ENCODE data around the gene CLDN7.

The CLDN7 gene

GRCh38 chr17:7241783-7242716, 20.2 kb downstream of the CLDN7 start, which contains the start of gene GABARAP:
Gene GABARAP (minus strand): TSS chr17:7242449. CDS start chr17:7242330, 119 bp downstream.
- Histone ChIP-seq H3K9me3 (ENCODE audit: control insufficient read depth, insufficient read depth, low read depth, low read length) (no peaks in the 10 kb centered on the region), H3K9ac (ENCODE audit: low read length) (peak within 1 kb of the TSS; percentile 90), H3K27ac (ENCODE audit: low read depth, low read length) (peak within 1 kb of the TSS; percentile 79), H3K4me1 (ENCODE audit: control insufficient read depth, insufficient read depth, low read length) (peaks cover 14% of the 10 kb centered on the region), H3K36me3 (ENCODE audit: control insufficient read depth, insufficient read depth, low read length) (peaks cover 43% of the 10 kb centered on the region), H3K27me3 (ENCODE audit: control insufficient read depth, insufficient read depth, low read length) (no peaks in the 10 kb centered on the region), H3K4me3 (ENCODE audit: low read depth, low read length) (peak within 1 kb of the TSS; percentile 75)

- H3K27ac ChIP-seq (ENCODE audit: low read depth, low read length), result no peak overlapping the region; the same call in 1 of the 2 replicates
- peak overlapping the region; percentile 75 for H3K4me3 ChIP-seq (ENCODE audit: low read depth, low read length)
- no peaks in the 10 kb centered on the region for H3K9me3 ChIP-seq (ENCODE audit: control insufficient read depth, insufficient read depth, low read depth, low read length)
- H3K36me3 ChIP-seq (ENCODE audit: control insufficient read depth, insufficient read depth, low read length), result peaks cover 43% of the 10 kb centered on the region
- no peaks in the 10 kb centered on the region for H3K27me3 ChIP-seq (ENCODE audit: control insufficient read depth, insufficient read depth, low read length)
- H3K4me1 ChIP-seq (ENCODE audit: control insufficient read depth, insufficient read depth, low read length), result peaks cover 15% of the 10 kb centered on the region
- H3K9ac ChIP-seq (ENCODE audit: low read length), result peak overlapping the region; percentile 76
Observed at GRCh38 chr17:7241090-7241733, 21.1 kb downstream of the CLDN7 start.

GRCh38 chr17:7240375-7240774, 21.9 kb downstream of the CLDN7 start:
- Histone ChIP-seq H3K9me3 (ENCODE audit: control insufficient read depth, insufficient read depth, low read depth, low read length) (no peaks in the 10 kb centered on the region), H3K9ac (ENCODE audit: low read length) (no peak overlapping the region), H3K36me3 (ENCODE audit: control insufficient read depth, insufficient read depth, low read length) (peaks cover 44% of the 10 kb centered on the region), H3K4me1 (ENCODE audit: control insufficient read depth, insufficient read depth, low read length) (peaks cover 15% of the 10 kb centered on the region), H3K27me3 (ENCODE audit: control insufficient read depth, insufficient read depth, low read length) (no peaks in the 10 kb centered on the region), H3K4me3 (ENCODE audit: low read depth, low read length) (peak overlapping the region; percentile 75; the same call in 1 of the 2 replicates), H3K27ac (ENCODE audit: low read depth, low read length) (no peak overlapping the region)

DNA sequence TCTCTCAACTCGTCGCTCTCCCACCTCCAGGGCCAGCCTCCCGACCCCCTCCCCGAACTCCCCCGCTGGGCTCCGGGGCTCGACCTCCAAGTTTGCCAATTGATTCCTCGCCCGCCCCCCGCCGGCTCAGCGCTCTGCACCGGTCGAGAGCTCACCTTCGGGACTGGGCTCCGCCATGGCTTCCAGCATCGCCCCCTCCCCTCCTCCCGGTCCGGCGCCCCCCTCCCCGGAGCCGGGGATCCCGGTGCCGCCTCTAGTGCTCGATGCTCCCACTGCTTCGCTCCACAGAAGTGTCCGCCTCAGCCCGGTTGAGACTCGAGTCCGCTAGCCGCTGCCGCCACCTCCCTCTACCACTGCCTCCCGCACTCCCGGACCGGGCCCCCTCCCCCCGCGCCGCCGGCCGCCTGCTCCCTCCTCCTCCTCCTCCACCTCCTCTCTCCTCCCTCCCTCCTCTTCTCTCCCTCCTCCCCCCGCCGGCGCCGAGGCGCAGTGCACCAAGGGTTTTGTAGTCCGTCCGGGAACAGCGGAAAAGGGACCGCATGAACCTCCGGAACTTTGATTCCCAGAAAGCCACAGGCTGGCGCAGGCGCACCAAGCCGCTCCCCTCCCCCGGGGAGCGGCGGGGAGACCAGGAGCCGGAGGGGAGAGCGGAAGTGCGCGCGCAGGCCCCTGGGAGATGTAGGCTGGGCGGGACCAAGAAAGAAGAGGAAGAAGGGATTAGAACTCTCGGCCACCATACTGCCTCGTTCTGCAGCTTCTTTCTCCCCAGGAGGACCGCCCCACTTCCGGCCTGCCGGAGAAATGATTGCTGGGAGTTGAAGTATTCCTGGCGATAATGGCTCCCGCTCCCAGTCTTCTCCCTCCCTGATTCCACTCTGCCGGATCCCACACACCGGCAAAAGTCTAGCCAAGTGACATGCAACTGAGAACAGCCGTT, 22.9 kb downstream of the CLDN7 start, which contains the start of gene PHF23:
Gene PHF23 (minus strand): TSS at position 367 of the 937 bp plus-strand sequence. CDS start 178 bp downstream, at position 189.
- Histone ChIP-seq H3K4me1 (ENCODE audit: control insufficient read depth, insufficient read depth, low read length) (peaks cover 15% of the 10 kb centered on the region), H3K9me3 (ENCODE audit: control insufficient read depth, insufficient read depth, low read depth, low read length) (no peaks in the 10 kb centered on the region), H3K9ac (ENCODE audit: low read length) (peak within 1 kb of the TSS; percentile 92), H3K27me3 (ENCODE audit: control insufficient read depth, insufficient read depth, low read length) (no peaks in the 10 kb centered on the region), H3K4me3 (ENCODE audit: low read depth, low read length) (peak within 1 kb of the TSS; percentile 95), H3K36me3 (ENCODE audit: control insufficient read depth, insufficient read depth, low read length) (peaks cover 46% of the 10 kb centered on the region), H3K27ac (ENCODE audit: low read depth, low read length) (peak within 1 kb of the TSS; percentile 90)

GRCh38 chr17:7238420-7239090, 23.7 kb downstream of the CLDN7 start:
- peaks cover 38% of the 10 kb centered on the region for H3K36me3 ChIP-seq (ENCODE audit: control insufficient read depth, insufficient read depth, low read length)
- H3K4me3 ChIP-seq (ENCODE audit: low read depth, low read length), result peak overlapping the region; percentile 95
- peak overlapping the region; percentile 90 for H3K27ac ChIP-seq (ENCODE audit: low read depth, low read length)
- peaks cover 15% of the 10 kb centered on the region for H3K4me1 ChIP-seq (ENCODE audit: control insufficient read depth, insufficient read depth, low read length)
- H3K9ac ChIP-seq (ENCODE audit: low read length), result peak overlapping the region; percentile 92
- H3K27me3 ChIP-seq (ENCODE audit: control insufficient read depth, insufficient read depth, low read length), result no peaks in the 10 kb centered on the region
- H3K9me3 ChIP-seq (ENCODE audit: control insufficient read depth, insufficient read depth, low read depth, low read length), result no peaks in the 10 kb centered on the region

DNA sequence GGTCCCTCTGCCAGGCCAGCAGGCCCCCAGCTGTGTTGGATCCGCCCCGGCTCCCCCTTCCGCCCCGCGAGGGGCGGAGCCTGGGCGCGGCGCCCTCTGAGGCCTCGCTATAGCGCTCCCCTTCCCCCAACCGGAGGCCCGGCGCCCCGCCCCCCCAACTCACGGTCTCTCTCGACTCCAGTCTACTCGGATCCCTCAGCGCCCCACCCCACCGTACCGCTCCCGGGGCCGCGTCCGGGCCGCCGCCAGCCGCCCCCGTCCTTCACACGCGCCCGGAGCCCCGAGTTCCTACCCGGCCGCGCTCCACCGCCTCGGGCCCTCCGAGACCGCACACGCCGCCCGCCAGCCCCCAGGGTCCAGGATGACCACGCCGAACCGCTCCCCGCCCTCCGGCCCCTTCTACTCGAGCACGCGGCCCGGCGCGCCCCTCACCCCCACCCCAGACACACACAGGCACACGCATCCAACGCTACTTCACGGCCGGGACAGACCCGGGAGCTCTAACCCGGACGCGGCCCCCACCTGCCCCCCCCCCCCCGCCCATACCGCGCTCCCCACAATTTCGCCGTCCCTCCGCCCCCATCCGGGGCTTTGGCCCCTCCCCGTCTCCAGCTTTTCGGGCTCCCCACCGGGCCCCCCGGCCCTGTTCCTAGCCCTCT, 24.4 kb downstream of the CLDN7 start:
- Histone ChIP-seq H3K36me3 (ENCODE audit: control insufficient read depth, insufficient read depth, low read length) (peaks cover 38% of the 10 kb centered on the region), H3K9me3 (ENCODE audit: control insufficient read depth, insufficient read depth, low read depth, low read length) (no peaks in the 10 kb centered on the region), H3K27ac (ENCODE audit: low read depth, low read length) (peak overlapping the region; percentile 86; the same call in 1 of the 2 replicates), H3K27me3 (ENCODE audit: control insufficient read depth, insufficient read depth, low read length) (no peaks in the 10 kb centered on the region), H3K4me1 (ENCODE audit: control insufficient read depth, insufficient read depth, low read length) (peaks cover 13% of the 10 kb centered on the region; the same call in 1 of the 2 replicates), H3K4me3 (ENCODE audit: low read depth, low read length) (peak overlapping the region; percentile 95), H3K9ac (ENCODE audit: low read length) (peak overlapping the region; percentile 79)

GRCh38 chr17:7237266-7237760, 25.0 kb downstream of the CLDN7 start:
- H3K27ac ChIP-seq (ENCODE audit: low read depth, low read length), result no peak overlapping the region; the same call in 1 of the 2 replicates
- H3K9me3 ChIP-seq (ENCODE audit: control insufficient read depth, insufficient read depth, low read depth, low read length), result no peaks in the 10 kb centered on the region
- H3K27me3 ChIP-seq (ENCODE audit: control insufficient read depth, insufficient read depth, low read length), result no peaks in the 10 kb centered on the region
- H3K4me3 ChIP-seq (ENCODE audit: low read depth, low read length), result peak overlapping the region; percentile 95
- peaks cover 16% of the 10 kb centered on the region; the same call in 1 of the 2 replicates for H3K4me1 ChIP-seq (ENCODE audit: control insufficient read depth, insufficient read depth, low read length)
- peak overlapping the region; percentile 60 for H3K9ac ChIP-seq (ENCODE audit: low read length)
- H3K36me3 ChIP-seq (ENCODE audit: control insufficient read depth, insufficient read depth, low read length), result peaks cover 38% of the 10 kb centered on the region

- Histone ChIP-seq H3K36me3 (ENCODE audit: control insufficient read depth, insufficient read depth, low read length) (peaks cover 38% of the 10 kb centered on the region), H3K27ac (ENCODE audit: low read depth, low read length) (no peak overlapping the region), H3K4me1 (ENCODE audit: control insufficient read depth, insufficient read depth, low read length) (peaks cover 17% of the 10 kb centered on the region; the same call in 1 of the 2 replicates), H3K9me3 (ENCODE audit: control insufficient read depth, insufficient read depth, low read depth, low read length) (no peaks in the 10 kb centered on the region), H3K27me3 (ENCODE audit: control insufficient read depth, insufficient read depth, low read length) (no peaks in the 10 kb centered on the region), H3K4me3 (ENCODE audit: low read depth, low read length) (peak overlapping the region; percentile 95; the same call in 1 of the 2 replicates), H3K9ac (ENCODE audit: low read length) (no peak overlapping the region)
Observed at GRCh38 chr17:7236808-7237207, 25.5 kb downstream of the CLDN7 start.

DNA sequence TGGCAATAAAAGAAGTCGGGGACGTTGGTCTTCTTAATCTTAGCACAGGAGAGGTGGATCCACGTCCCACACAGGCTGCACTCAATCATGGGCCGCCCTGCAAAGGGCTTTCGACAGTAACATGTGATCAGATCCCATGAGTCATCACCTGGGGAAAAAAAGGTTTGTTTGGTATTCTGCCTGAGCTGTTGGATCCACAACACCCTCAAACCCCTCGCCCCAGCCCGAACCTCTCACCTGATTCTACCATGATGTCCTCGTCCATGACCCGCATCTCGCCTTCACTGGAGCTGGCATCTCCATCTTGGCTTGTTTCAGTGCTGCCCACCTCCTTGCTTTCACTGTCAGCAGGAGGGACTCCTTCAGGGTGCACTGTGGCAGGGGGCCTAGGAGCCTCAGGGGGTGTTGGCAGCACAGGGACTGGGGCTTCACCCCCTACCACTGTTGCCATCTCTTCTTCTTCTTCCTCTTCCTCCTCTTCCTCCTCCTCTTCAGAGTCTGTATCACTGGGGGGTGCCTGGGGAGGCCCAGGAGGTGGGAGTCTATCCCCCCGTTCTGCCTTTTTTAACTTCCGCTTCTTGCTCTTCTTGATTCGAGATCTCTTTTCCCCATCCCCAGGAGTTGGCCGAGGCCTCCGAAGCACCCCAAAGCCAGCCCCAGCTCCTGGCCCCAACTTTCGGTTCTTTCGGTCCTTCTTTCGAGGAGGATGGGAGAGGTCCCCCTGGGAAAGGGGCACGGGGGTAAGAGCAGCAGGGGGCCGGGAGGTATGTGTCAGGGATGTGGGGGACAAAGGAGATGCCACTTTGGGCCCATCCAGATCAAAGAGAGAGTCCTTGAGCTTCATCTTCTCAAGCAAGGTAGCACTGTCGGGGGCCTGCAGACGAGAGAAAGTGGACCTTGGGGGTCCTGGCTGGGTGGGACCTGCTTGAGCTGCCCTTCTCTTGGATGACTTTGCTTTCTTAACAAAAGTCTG, 26.3 kb downstream of the CLDN7 start:
- Histone ChIP-seq H3K27ac (ENCODE audit: low read depth, low read length) (no peak overlapping the region), H3K4me3 (ENCODE audit: low read depth, low read length) (no peak overlapping the region), H3K9ac (ENCODE audit: low read length) (peak overlapping the region; percentile 7)

More for the DNA sequence above, 26.3 kb downstream of the CLDN7 start:
- Histone ChIP-seq H3K9me3 (ENCODE audit: control insufficient read depth, insufficient read depth, low read depth, low read length) (no peaks in the 10 kb centered on the region), H3K4me1 (ENCODE audit: control insufficient read depth, insufficient read depth, low read length) (peaks cover 17% of the 10 kb centered on the region; the same call in 1 of the 2 replicates), H3K36me3 (ENCODE audit: control insufficient read depth, insufficient read depth, low read length) (peaks cover 38% of the 10 kb centered on the region), H3K27me3 (ENCODE audit: control insufficient read depth, insufficient read depth, low read length) (no peaks in the 10 kb centered on the region)
